Left ventricle myocardium superior (tissue), 1 donor: ENCODE measurements around the gene NCKAP5L. TPM values are rescaled to one million over a fixed set of nuclear protein-coding genes. Genes with fewer than 3 reads are reported as not detected.

Experiments used
- ATAC-seq: fragments of 200-7000 bp; cut with Tn5 transposase; one replicate; pipeline ENCODE4 v1.9.1; 2020; ENCODE audit warnings: mild to moderate bottlenecking, moderate library complexity
- DNase-seq: peaks from one replicate; pipeline ENCODE4 v3.0.0-alpha.2; 2020
- intact Hi-C: fragments of 100-400 bp; cut with micrococcal nuclease; formaldehyde crosslinking; loops from one replicate; pipeline ENCODE4 v1.11.0; 2022
- total RNA-seq: library from RNA; stranded (reverse); fragmentation: NEBNext Ultra II Directional; extraction: Animal tissue kit (Norgen Biotek cat#: 25700); gene quantifications from one replicate; pipeline ENCODE4 v1.2.1, GENCODE V29; 2021
- donor health status: DM: no; HTN: yes; CAD: no; lungs with severe emphysema.

NCKAP5L gene
- total RNA-seq, 1 donor from 2014 or later: 32.3 TPM

DNA sequence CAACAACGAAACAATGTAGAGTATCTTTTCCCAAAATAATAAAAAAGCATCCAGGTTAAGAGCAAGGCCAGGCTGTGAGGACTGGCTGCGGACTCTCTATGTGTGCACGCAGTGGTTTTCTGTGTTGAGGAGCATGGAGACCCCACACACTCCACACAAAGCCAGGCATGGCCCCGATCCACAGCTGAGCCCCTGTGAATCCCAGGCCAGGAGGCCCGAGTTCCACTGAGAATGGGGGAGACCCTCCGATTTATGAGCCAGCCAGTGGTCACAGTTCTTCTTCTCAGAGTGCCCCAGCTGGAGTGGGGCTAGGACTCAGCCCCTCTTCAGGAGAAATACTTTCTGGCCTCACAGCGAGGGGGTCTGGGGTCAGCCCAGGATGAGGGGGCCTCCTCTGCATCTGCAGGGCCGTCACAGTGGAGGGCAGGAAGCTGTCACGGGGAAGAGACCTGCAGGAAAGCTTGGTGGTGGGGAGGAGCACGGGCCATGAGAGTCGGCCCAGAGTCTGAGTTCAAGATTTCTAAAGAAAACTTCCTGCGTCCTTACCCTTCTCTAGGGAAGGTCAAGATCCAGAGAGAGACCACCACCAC, 20.1 kb downstream of the NCKAP5L start:
- no peak for ATAC-seq
- intact Hi-C loops: no loop called here

GRCh38 chr12:49806877-49807276, 21.3 kb downstream of the NCKAP5L start:
- no peak for DNase-seq
- ATAC-seq: no peak
- intact Hi-C loops: no loop called here

More for the DNA sequence above, 20.1 kb downstream of the NCKAP5L start:
- no peak for DNase-seq

GRCh38 chr12:49806321-49806813, 21.8 kb downstream of the NCKAP5L start:
- ATAC-seq (no peak), DNase-seq (no peak)
- intact Hi-C loops: no loop called here

- ATAC-seq (no peak), DNase-seq (no peak)
- intact Hi-C loops: no loop called here
These were observed 22.8 kb downstream of the NCKAP5L start for GRCh38 chr12:49805409-49805808.

DNA sequence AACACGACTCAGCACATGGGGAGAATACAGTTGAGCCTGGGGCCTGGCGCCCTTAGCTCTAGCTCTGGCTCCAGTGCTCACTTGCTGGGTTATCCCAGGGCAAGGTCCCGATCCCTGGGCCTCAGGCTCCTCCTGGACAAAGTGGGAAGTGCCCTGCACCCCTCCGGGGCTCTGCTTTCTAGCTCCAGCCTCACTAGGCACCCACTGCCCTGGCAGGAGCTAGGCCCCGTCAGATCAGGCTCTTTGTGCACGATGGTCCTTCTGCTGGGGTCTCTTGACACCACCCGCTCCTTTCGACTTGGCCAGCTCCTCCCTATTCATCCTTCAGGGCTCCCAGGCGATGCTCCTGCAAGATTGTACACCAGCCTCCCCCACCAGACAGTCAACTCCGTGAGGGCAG, 23.4 kb downstream of the NCKAP5L start:
- ATAC-seq: no peak
- intact Hi-C loops: no loop called here
- no peak for DNase-seq

GRCh38 chr12:49803693-49804450, 24.3 kb downstream of the NCKAP5L start:
- intact Hi-C loops: no loop called here
- DNase-seq: no peak

GRCh38 chr12:49801141-49802063, 26.8 kb downstream of the NCKAP5L start:
- no peak for DNase-seq

More at GRCh38 chr12:49803693-49804450, 24.3 kb downstream of the NCKAP5L start:
- no peak for ATAC-seq

DNA sequence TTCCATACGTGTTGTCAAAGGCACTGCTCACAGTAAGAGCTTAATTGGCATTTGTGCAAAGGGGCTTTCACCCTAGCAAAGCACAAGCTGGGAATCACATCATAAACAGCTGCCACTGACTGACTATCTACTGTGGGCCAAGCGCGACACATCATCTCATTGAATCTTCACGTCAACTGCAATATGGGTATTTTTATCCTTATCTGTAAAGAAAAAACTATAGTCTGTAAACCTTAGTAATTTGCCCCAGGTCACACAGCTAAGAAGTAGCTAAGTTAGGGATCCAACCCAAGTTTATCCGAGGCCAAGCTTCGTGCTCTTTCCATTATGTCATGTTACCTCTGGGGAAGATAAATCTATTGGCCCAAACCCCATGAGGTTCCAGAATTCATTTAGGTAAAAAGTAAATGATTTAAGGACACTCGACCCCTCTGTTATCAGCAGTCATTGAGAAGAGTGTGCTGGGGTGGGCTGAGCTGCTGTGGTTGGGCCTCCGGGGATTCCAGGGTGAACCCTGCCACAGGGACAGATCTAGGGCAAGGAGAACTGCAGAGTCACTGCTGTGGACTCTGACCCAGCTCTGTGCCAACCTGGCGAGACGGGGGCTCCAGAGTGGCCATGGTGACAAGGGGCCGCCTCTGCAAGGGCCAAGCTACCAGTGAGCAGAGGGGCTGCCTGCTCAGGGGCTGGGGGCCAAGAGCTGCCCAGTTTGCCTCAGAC, 27.6 kb downstream of the NCKAP5L start:
- intact Hi-C loops: no loop called here
- DNase-seq: no peak
- ATAC-seq: peak; percentile 67

More at GRCh38 chr12:49801141-49802063, 26.8 kb downstream of the NCKAP5L start:
- peak; percentile 69 for ATAC-seq
- intact Hi-C loops: no loop called here

DNA sequence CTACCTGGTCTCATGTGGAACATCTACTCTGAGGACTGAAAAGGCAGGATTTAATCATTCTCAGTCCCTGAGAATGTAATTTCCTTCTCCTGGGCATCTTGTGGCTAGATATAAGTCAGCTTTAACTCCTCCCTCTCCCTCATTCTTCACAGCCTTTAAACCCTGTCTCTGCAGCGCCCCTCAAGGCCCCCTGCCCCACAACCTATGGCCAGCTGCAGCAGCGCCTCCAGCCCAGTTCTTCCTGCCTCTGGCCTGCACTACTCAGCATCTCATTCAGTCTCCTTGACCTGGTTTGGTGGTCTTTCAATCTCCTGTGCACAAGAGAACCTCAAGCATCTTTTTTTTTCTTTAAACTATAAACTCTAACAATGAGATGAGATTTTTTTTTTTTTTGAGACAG, 29.3 kb downstream of the NCKAP5L start:
- intact Hi-C loops: no loop called here
- ATAC-seq (no peak), DNase-seq (no peak)

DNA sequence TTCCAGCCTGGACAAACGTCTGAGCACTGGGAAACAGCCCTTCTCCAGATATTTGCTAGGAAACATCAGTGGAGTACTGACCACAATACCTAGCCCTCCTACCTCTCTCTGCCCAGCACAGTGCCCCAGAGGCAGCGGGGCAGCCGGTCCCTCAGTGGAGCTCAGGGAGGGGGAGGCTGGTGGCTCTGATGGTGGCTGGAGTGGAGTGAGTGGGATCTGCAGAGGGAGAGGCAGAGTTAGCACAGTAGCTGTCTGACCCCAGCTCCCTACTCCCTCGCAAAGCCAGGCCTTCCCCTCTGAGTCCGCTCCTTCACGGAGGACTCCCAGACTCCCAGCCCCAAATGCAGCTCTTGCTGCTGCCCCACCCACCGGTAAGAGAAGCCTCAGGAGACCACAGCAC, 30.0 kb downstream of the NCKAP5L start:
- DNase-seq: no peak
- intact Hi-C loops: no loop called here
- no peak for ATAC-seq

DNA sequence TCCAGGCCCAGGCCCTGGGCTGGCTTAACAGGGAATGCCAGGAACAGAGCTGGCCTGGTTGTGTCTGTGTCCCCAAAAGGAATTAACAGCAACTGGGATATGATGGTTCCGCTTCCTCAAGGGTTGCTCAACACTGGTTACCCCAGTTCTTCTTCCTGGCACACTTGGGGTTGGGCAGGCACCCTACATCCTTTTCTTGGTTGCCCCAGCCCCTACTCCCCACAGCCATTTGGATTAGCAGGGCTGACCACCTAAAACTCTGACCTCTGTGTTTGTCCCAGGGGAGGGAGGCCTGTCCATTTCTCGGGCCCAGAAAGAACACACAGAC, 30.8 kb downstream of the NCKAP5L start:
- intact Hi-C loops: no loop called here
- ATAC-seq (no peak), DNase-seq (no peak)

DNA sequence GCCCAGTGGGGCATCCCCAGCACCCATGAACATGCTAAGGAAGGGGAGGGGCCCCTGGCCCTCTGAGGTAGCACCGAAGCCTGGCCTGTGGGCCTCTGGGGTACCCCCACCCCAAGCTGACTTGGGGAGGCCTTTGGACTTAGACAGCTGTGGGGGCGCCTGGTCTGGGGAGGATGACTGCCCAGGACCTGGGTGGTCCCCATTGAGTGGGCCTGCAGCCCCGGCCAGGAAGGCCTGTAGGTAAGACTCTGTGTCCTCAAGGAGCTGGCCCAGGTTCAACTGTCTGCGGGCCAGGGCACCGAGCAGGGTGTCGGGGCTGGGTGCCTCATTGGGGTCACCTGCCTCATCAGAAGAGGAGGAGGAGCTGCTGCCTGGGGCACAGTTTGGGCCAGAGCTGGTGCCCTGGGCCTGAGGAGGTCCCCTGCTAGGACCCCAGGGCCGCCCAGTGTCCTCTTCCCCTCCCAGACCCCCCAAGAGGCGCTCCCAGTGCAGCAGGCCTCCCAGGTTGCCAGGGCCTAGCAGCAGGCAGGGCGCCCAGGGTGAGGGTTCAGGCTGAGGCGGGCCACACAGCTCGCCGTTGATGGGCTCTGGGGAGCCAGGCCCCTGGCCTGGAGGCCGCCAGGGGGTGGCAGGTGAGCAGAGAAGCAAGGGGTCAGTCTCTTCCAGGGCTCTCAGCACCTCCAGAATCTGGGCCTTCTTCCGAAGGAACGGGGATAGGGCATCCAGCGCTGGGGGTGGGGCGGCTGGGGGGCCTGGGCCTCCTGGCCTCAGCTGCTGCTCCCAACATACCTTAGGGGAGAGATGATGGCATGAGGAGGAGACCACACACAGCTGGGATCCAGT, 31.4 kb downstream of the NCKAP5L start:
- ATAC-seq (no peak), DNase-seq (no peak)
- intact Hi-C loops: no loop called here

GRCh38 chr12:49796155-49796554, 32.1 kb downstream of the NCKAP5L start:
- intact Hi-C loops: no loop called here
- ATAC-seq (no peak), DNase-seq (no peak)

- ATAC-seq: no peak
- intact Hi-C loops: no loop called here
- no peak for DNase-seq
These were observed 32.5 kb downstream of the NCKAP5L start for GRCh38 chr12:49795654-49796105.

DNA sequence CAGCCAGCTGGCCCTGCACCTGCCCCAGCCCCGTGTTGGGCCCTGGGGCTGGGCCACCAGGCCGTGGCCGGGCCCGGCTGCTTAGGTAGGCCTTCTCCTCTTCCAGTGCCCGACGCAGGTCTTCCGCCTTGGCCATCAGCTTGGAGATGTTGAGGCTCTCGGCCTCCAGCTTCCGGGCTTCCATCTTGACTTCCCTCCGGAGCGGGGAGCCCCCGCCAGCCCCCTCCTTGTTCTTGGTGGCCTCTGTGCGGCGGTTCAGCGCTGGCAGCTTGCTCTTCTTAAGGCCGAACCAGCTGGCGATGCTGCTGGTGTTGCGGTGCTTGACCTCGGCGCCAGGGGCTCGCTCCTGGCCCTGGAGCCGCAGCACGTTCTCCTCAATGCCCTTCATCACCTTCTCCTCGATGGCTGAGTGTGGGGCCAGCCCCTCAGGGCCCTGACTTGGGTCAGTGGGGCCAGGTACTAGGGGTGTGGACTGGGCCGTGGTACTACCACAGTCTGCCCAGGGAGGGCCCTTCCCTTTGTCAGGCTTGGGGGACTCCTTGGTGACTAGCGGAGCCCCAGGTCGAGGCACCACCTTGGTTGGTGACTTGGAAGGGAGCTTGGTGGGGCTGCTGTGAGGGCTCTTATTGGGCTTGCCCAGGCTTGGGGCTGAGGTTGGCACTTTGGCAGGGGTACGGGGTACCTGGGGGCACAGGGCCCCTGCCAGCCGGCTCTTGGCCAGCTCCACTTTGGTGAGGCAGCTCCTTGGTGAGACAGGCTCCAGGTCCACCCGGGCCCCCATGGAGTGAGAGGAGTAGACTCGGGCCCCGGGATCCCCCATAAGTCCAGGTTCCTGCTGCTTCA, 33.2 kb downstream of the NCKAP5L start:
- no peak for ATAC-seq
- DNase-seq: no peak
- intact Hi-C loops: no loop called here

- ATAC-seq: no peak
- intact Hi-C loops: no loop called here
These were observed 34.2 kb downstream of the NCKAP5L start for GRCh38 chr12:49794021-49794420.

DNA sequence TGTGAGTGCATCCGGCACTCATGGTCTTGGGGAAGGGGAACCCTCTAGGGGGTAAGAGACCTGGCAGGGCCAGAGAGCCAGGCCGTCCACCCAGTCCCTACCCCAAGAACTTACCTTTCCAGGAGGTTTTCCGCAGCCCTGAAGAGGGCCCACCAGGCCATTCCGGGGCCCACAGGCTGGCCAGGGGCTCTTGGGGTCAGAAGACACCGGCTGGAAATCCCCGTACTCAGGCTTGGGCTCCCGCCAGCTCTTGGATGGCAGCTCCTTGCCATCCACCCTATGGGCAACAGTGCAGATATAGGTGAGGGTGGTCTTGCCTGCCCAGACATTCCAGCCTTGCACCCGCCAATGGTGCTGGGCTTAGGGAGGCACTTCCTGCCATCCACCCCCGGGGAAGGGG, 34.6 kb downstream of the NCKAP5L start:
- intact Hi-C loops: no loop called here
- DNase-seq (no peak), ATAC-seq (no peak)

More at GRCh38 chr12:49794021-49794420, 34.2 kb downstream of the NCKAP5L start:
- DNase-seq: no peak
